ENCODE results near the gene TCEANC2.

Gene TCEANC2

GRCh38 chr1:54011316-54012007 lies 41.9 kb upstream of the TCEANC2 start:
- Histone ChIP-seq H3K27ac (no peak overlapping the region), H2AFZ (ENCODE audit: low read depth) (no peak overlapping the region), H3K9ac (no peak overlapping the region), H3K36me3 (ENCODE audit: insufficient read depth) (no peaks in the 10 kb centered on the region), H3K79me2 (ENCODE audit: insufficient read depth, low read depth) (no peaks in the 10 kb centered on the region), H3K27me3 (ENCODE audit: insufficient read depth, low read depth) (peaks cover 11% of the 10 kb centered on the region; the same call in 1 of the 2 replicates), H3K4me2 (no peak overlapping the region), H4K20me1 (ENCODE audit: insufficient read depth) (no peaks in the 10 kb centered on the region), H3K4me1 (ENCODE audit: low read depth, poor library complexity, severe bottlenecking) (no peaks in the 10 kb centered on the region), H3K4me3 (IDR thresholded peaks at IDR 0.05; ENCODE audit: insufficient read depth, low read depth, low read length) (no peak overlapping the region)
- TF ChIP-seq CTCF (conservative IDR thresholded peaks at IDR 0.05; ENCODE audit: low read depth, low read length): no peak

DNA sequence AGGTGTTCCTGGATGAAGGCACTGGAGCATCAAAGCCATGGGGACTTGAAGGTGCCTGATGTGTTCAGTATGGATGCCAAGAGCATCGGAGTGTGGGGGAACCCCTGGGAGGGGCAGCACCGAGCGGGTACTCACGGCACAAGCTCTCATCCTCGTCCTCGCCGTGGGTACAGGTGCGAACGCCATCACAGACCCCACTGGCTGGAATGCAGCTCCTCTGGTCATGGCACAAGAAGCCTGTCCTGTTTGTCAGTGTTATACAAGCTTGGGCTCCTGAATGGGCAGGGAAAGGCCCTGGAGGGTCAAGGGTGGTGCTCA lies 41.4 kb upstream of the TCEANC2 start:
- no peak overlapping the region for H3K4me2 ChIP-seq
- peaks cover 11% of the 10 kb centered on the region; the same call in 1 of the 2 replicates for H3K27me3 ChIP-seq (ENCODE audit: insufficient read depth, low read depth)
- H3K4me1 ChIP-seq (ENCODE audit: low read depth, poor library complexity, severe bottlenecking): no peaks in the 10 kb centered on the region
- H3K27ac ChIP-seq: no peak overlapping the region
- H3K4me3 ChIP-seq (IDR thresholded peaks at IDR 0.05; ENCODE audit: insufficient read depth, low read depth, low read length): no peak overlapping the region
- no peak overlapping the region for H3K9ac ChIP-seq
- H2AFZ ChIP-seq (ENCODE audit: low read depth): no peak overlapping the region
- H3K79me2 ChIP-seq (ENCODE audit: insufficient read depth, low read depth): no peaks in the 10 kb centered on the region
- no peak for TF ChIP-seq CTCF (conservative IDR thresholded peaks at IDR 0.05; ENCODE audit: low read depth, low read length)
- H4K20me1 ChIP-seq (ENCODE audit: insufficient read depth): no peaks in the 10 kb centered on the region
- H3K36me3 ChIP-seq (ENCODE audit: insufficient read depth): no peaks in the 10 kb centered on the region

GRCh38 chr1:54012863-54013262 lies 40.5 kb upstream of the TCEANC2 start:
- H3K4me1 ChIP-seq (ENCODE audit: low read depth, poor library complexity, severe bottlenecking): no peaks in the 10 kb centered on the region
- no peaks in the 10 kb centered on the region for H3K36me3 ChIP-seq (ENCODE audit: insufficient read depth)
- no peak overlapping the region for H2AFZ ChIP-seq (ENCODE audit: low read depth)
- H3K79me2 ChIP-seq (ENCODE audit: insufficient read depth, low read depth): no peaks in the 10 kb centered on the region
- no peak overlapping the region for H3K4me3 ChIP-seq (IDR thresholded peaks at IDR 0.05; ENCODE audit: insufficient read depth, low read depth, low read length)
- no peak overlapping the region for H3K27ac ChIP-seq
- H3K4me2 ChIP-seq: no peak overlapping the region
- no peak overlapping the region for H3K9ac ChIP-seq
- TF ChIP-seq CTCF (conservative IDR thresholded peaks at IDR 0.05; ENCODE audit: low read depth, low read length): no peak
- H4K20me1 ChIP-seq (ENCODE audit: insufficient read depth): no peaks in the 10 kb centered on the region
- peaks cover 11% of the 10 kb centered on the region; the same call in 1 of the 2 replicates for H3K27me3 ChIP-seq (ENCODE audit: insufficient read depth, low read depth)

GRCh38 chr1:54013393-54014008 lies 39.9 kb upstream of the TCEANC2 start:
- H2AFZ ChIP-seq (ENCODE audit: low read depth): no peak overlapping the region
- no peaks in the 10 kb centered on the region for H3K4me1 ChIP-seq (ENCODE audit: low read depth, poor library complexity, severe bottlenecking)
- H3K9ac ChIP-seq: no peak overlapping the region
- H4K20me1 ChIP-seq (ENCODE audit: insufficient read depth): no peaks in the 10 kb centered on the region
- H3K4me2 ChIP-seq: no peak overlapping the region
- no peak overlapping the region for H3K4me3 ChIP-seq (IDR thresholded peaks at IDR 0.05; ENCODE audit: insufficient read depth, low read depth, low read length)
- H3K79me2 ChIP-seq (ENCODE audit: insufficient read depth, low read depth): no peaks in the 10 kb centered on the region
- H3K36me3 ChIP-seq (ENCODE audit: insufficient read depth): no peaks in the 10 kb centered on the region
- H3K27ac ChIP-seq: no peak overlapping the region
- H3K27me3 ChIP-seq (ENCODE audit: insufficient read depth, low read depth): peaks cover 11% of the 10 kb centered on the region; the same call in 1 of the 2 replicates
- no peak for TF ChIP-seq CTCF (conservative IDR thresholded peaks at IDR 0.05; ENCODE audit: low read depth, low read length)
